Lung (tissue), 12 donors: ENCODE data around the gene THG1L. TPM values are rescaled to one million over a fixed set of nuclear protein-coding genes. Genes with fewer than 3 reads are reported as not detected.

Source experiments
- ATAC-seq: fragments of 200-7000 bp; cut with Tn5 transposase; one replicate; pipeline ENCODE4 v1.9.1; 2020; ENCODE audit warnings: moderate number of reproducible peaks; ENCODE audit not compliant: insufficient read depth, low FRiP score
- DNase-seq, 3 donors: peaks; one replicate each; pipeline ENCODE4 v3.0.0-alpha.2; 2013 to 2017
- H3K27ac ChIP-seq, 2 donors: one replicate each; pipeline ENCODE4 v1.5.1; 2013; ENCODE audit warnings: mild to moderate bottlenecking in 2 of 2, moderate library complexity in 2 of 2, control low read depth in 1 of 2, inconsistent platforms in 1 of 2, low read depth in 1 of 2, low read length in 1 of 2
- H3K27me3 ChIP-seq, 3 donors: one replicate each; pipeline ENCODE4 v1.5.1; 2013; ENCODE audit warnings: low read length in 2 of 3; ENCODE audit not compliant: control insufficient read depth in 3 of 3, insufficient read depth in 3 of 3
- H3K36me3 ChIP-seq, 4 donors: one replicate each; pipeline ENCODE4 v1.5.1; 2013; ENCODE audit warnings: low read length in 4 of 4, mild to moderate bottlenecking in 1 of 4, moderate library complexity in 1 of 4; ENCODE audit not compliant: control insufficient read depth in 4 of 4, insufficient read depth in 4 of 4
- H3K4me1 ChIP-seq, 5 donors: one replicate each; pipeline ENCODE4 v1.5.1; 2013; ENCODE audit warnings: low read length in 5 of 5, mild to moderate bottlenecking in 2 of 5, moderate library complexity in 1 of 5; ENCODE audit not compliant: control insufficient read depth in 5 of 5, insufficient read depth in 5 of 5
- H3K4me3 ChIP-seq: one replicate; pipeline ENCODE4 v1.5.1; 2013; ENCODE audit warnings: mild to moderate bottlenecking, control low read depth, moderate library complexity
- H3K9ac ChIP-seq, 2 donors: one replicate each; pipeline ENCODE4 v1.5.1; 2013; ENCODE audit warnings: low read length in 2 of 2, control low read depth in 1 of 2; ENCODE audit not compliant: insufficient read depth in 1 of 2
- H3K9me3 ChIP-seq, 4 donors: one replicate each; pipeline ENCODE4 v1.5.1; 2013; ENCODE audit warnings: low read length in 3 of 4, mild to moderate bottlenecking in 1 of 4, moderate library complexity in 1 of 4; ENCODE audit not compliant: control insufficient read depth in 4 of 4, insufficient read depth in 3 of 4
- WGBS, 2 donors: extraction: QIAGEN DNeasy Blood & Tissue Kit; methylation state at CpG; one replicate each; pipeline ENCODE4 v1.1.7; 2013; 5-methylcytosine and 5-hydroxymethylcytosine counted together
- polyA plus RNA-seq, 2 donors: library from polyadenylated mRNA; stranded (reverse); fragments of 200-250 nt; gene quantifications; one replicate each; pipeline ENCODE4 v1.2.1, GENCODE V29; 2013
- total RNA-seq, 2 donors: library from RNA; depleted of rRNA in 1 of 2; stranded (reverse); fragments of >200 nt in 1 of 2; gene quantifications; one replicate each; pipeline ENCODE4 v1.2.1, GENCODE V29; 2014 to 2021
- TF ChIP-seq, protein P1 (sequence below): IDR thresholded peaks from 2 replicates; pipeline ENCODE4 v1.5.1; 2012; ENCODE audit warnings: mild to moderate bottlenecking; ENCODE audit errors: control extremely low read depth, extremely low read depth
- donor health status: control.
- donor health status: control.
- donor health status: Bipolar disorder and iron deficiency.
- donor health status: healthy.
- donor health status: DM: yes; HTN: yes; CAD: no.

Gene THG1L
- total and polyA plus RNA-seq, 4 donors: 8.0 to 22.0 (median 12.1) TPM

- DNase-seq (peak; percentile 15 to 76 (median 62)), ATAC-seq (peak; percentile 62)
- H3K9me3 ChIP-seq: no peaks in the 10 kb centered on the region
- H3K27me3 ChIP-seq: no peaks in the 10 kb centered on the region
- H3K4me3 ChIP-seq: no peak overlapping the region
- H3K9ac ChIP-seq: no peak overlapping the region
- WGBS, 2 donors: 31 to 44% methylated on average over 10 of the region's 10 CpGs
- TF ChIP-seq, protein P1, sequence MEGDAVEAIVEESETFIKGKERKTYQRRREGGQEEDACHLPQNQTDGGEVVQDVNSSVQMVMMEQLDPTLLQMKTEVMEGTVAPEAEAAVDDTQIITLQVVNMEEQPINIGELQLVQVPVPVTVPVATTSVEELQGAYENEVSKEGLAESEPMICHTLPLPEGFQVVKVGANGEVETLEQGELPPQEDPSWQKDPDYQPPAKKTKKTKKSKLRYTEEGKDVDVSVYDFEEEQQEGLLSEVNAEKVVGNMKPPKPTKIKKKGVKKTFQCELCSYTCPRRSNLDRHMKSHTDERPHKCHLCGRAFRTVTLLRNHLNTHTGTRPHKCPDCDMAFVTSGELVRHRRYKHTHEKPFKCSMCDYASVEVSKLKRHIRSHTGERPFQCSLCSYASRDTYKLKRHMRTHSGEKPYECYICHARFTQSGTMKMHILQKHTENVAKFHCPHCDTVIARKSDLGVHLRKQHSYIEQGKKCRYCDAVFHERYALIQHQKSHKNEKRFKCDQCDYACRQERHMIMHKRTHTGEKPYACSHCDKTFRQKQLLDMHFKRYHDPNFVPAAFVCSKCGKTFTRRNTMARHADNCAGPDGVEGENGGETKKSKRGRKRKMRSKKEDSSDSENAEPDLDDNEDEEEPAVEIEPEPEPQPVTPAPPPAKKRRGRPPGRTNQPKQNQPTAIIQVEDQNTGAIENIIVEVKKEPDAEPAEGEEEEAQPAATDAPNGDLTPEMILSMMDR: peak; percentile 60
- H3K27ac ChIP-seq: no peak overlapping the region
- H3K36me3 ChIP-seq: peaks cover 0 to 5% (median 1%) of the 10 kb centered on the region in 4 donors
- peaks cover 0 to 4% (median 0%) of the 10 kb centered on the region in 5 donors for H3K4me1 ChIP-seq
Observed at GRCh38 chr5:157761690-157762621, 30.7 kb downstream of the THG1L start.

DNA sequence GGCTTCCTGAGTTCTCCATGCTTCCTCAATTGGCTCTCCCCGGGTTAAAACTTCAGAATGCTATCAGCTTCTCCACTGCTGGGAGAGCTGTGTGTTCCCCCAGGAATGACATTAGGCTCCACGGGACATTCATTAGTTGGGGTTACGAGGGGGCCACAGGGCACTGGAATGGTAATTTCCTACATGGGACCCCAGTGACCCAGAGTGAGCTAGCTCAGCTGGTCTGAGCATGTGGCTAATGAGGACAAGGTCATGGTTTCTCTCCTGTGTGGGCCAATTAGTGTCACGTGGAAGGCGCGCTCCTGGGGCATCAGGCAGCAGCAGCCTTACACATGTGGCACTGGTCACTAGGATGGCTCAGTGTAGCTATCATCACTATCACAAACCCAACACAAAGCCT, 33.3 kb downstream of the THG1L start:
- no peak for ATAC-seq
- no peak for DNase-seq
- Histone ChIP-seq H3K9me3 (peaks cover 0 to 4% (median 0%) of the 10 kb centered on the region in 4 donors), H3K4me1 (peaks cover 0 to 4% (median 0%) of the 10 kb centered on the region in 5 donors), H3K9ac (no peak overlapping the region), H3K4me3 (no peak overlapping the region), H3K27ac (no peak overlapping the region), H3K36me3 (peaks cover 0 to 3% (median 1%) of the 10 kb centered on the region in 4 donors), H3K27me3 (no peaks in the 10 kb centered on the region)
- WGBS, 2 donors: 89 to 91% methylated on average over 6 of the region's 6 CpGs
- TF ChIP-seq, protein P1: no peak

- TF ChIP-seq, protein P1: no peak
- H3K9ac ChIP-seq: no peak overlapping the region
Observed at GRCh38 chr5:157766442-157766841, 35.2 kb downstream of the THG1L start.

More at GRCh38 chr5:157766442-157766841, 35.2 kb downstream of the THG1L start:
- Histone ChIP-seq H3K4me3 (no peak overlapping the region), H3K9me3 (peaks cover 0 to 6% (median 0%) of the 10 kb centered on the region in 4 donors), H3K27me3 (no peaks in the 10 kb centered on the region), H3K4me1 (peaks cover 0 to 4% (median 0%) of the 10 kb centered on the region in 5 donors), H3K36me3 (no peaks in the 10 kb centered on the region), H3K27ac (no peak overlapping the region)
- DNase-seq: no peak
- WGBS, 2 donors: 96 to 97% methylated on average over 7 of the region's 7 CpGs
- no peak for ATAC-seq
